ENCODE data around the gene UBASH3A.

DNA sequence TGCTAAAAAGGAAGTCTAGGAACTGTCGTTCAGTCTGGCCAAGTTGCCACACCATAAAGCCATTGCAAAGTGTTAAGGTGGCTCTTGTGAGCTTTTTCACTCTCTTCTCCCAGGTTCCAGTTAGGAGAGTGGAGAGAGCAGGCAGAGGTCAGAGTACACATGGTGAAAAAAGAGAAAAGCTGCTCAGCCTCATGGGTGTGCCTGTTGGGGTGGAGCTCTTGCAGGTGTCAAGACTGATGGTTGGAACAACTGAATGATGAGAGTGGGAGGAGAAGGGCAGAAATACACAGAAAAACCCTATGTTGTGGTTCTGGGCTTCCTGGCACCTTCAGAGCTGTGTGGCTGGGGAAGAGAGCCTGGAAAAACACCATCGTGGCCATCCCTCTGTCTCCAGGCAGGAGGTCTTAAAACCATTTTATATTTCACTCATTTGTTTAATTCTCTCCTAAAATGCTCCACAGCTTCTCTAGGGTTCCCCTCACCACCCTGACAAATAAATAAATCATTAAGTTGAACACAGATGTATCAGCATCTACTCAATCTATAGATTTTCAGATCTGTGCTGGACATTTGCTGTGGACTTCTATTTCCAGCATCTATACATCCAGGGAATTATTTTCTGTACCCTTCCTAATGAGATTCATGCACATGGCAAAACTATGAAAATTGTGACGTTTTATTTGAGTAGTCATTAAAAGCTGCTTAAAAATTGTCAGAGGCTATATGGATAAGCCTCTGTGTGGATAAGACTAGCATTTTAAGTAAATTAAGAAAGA lies 17.5 kb downstream of the UBASH3A start:
- TF ChIP-seq, protein P1, sequence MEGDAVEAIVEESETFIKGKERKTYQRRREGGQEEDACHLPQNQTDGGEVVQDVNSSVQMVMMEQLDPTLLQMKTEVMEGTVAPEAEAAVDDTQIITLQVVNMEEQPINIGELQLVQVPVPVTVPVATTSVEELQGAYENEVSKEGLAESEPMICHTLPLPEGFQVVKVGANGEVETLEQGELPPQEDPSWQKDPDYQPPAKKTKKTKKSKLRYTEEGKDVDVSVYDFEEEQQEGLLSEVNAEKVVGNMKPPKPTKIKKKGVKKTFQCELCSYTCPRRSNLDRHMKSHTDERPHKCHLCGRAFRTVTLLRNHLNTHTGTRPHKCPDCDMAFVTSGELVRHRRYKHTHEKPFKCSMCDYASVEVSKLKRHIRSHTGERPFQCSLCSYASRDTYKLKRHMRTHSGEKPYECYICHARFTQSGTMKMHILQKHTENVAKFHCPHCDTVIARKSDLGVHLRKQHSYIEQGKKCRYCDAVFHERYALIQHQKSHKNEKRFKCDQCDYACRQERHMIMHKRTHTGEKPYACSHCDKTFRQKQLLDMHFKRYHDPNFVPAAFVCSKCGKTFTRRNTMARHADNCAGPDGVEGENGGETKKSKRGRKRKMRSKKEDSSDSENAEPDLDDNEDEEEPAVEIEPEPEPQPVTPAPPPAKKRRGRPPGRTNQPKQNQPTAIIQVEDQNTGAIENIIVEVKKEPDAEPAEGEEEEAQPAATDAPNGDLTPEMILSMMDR (IDR thresholded peaks at IDR 0.05): no peak
- no peak for TF ChIP-seq RFX5 (IDR thresholded peaks at IDR 0.05)
- TF ChIP-seq POLR2A (IDR thresholded peaks at IDR 0.05; ENCODE audit: low read length): no peak
- no peak for TF ChIP-seq TFCP2L1 (CRISPR knock-in tag; IDR thresholded peaks at IDR 0.05)
- no peak for TF ChIP-seq SMC3 (IDR thresholded peaks at IDR 0.05)
- TF ChIP-seq HDAC2 (IDR thresholded peaks at IDR 0.05): no peak
- no peak for TF ChIP-seq KDM1A (IDR thresholded peaks at IDR 0.05; ENCODE audit: low read depth)
- TF ChIP-seq JUNB (IDR thresholded peaks at IDR 0.05): no peak
- no peak for TF ChIP-seq MYC (IDR thresholded peaks at IDR 0.05; ENCODE audit: borderline replicate concordance, low read length)
- TF ChIP-seq PHF8 (IDR thresholded peaks at IDR 0.05; ENCODE audit: borderline replicate concordance, low read depth): no peak
- no peak for TF ChIP-seq POLR2AphosphoS2 (conservative IDR thresholded peaks at IDR 0.05; ENCODE audit: low read length)

All from A549 (cell line).